DND-41 (cell line): ENCODE data around the gene CALHM5.

Source experiments
- ATAC-seq: fragments of 200-7000 bp; cut with Tn5 transposase; 3 replicates; pipeline ENCODE4 v1.9.1; 2021; ENCODE audit warnings: low read depth; ENCODE audit not compliant: insufficient read depth
- DNase-seq: peaks from one replicate; pipeline ENCODE4 v3.0.0-alpha.2; 2020
- H2AFZ ChIP-seq: 2 replicates; pipeline ENCODE4 v1.6.0; 2012; ENCODE audit warnings: low read depth, low read length
- H3K27ac ChIP-seq: 2 replicates; pipeline ENCODE4 v1.5.1; 2012; ENCODE audit warnings: low read length, inconsistent platforms
- H3K27me3 ChIP-seq: fragments of 200-600 bp; sonication (generic); 2 replicates; pipeline ENCODE4 v1.6.0; 2012; ENCODE audit warnings: low read length, mild to moderate bottlenecking, inconsistent platforms; ENCODE audit not compliant: insufficient read depth, poor library complexity
- H3K36me3 ChIP-seq: 2 replicates; pipeline ENCODE4 v1.5.1; 2012; ENCODE audit warnings: low read length, inconsistent platforms; ENCODE audit not compliant: insufficient read depth
- H3K4me1 ChIP-seq: 2 replicates; pipeline ENCODE4 v1.5.1; 2012; ENCODE audit warnings: mild to moderate bottlenecking, low read length; ENCODE audit not compliant: insufficient read depth
- H3K4me2 ChIP-seq: 2 replicates; pipeline ENCODE4 v1.6.0; 2012; ENCODE audit warnings: mild to moderate bottlenecking, moderate library complexity, low read length, inconsistent platforms; ENCODE audit not compliant: insufficient read depth
- H3K4me3 ChIP-seq, 2 experiments: fragments of 200-600 bp in 1 of 2; shearing (Covaris generic) in 1 of 2; 2 replicates each; pipeline ENCODE4 v1.5.1; 2012 to 2016; ENCODE audit warnings: inconsistent platforms in 2 of 2, low read length in 2 of 2, mild to moderate bottlenecking in 2 of 2, low read depth in 1 of 2, moderate library complexity in 1 of 2
- H3K79me2 ChIP-seq: 2 replicates; pipeline ENCODE4 v1.6.0; 2012; ENCODE audit warnings: low read length, inconsistent platforms; ENCODE audit not compliant: insufficient read depth
- H3K9ac ChIP-seq: 2 replicates; pipeline ENCODE4 v1.6.0; 2012; ENCODE audit warnings: low read depth, mild to moderate bottlenecking, inconsistent platforms, low read length, moderate library complexity
- H3K9me3 ChIP-seq: 2 replicates; pipeline ENCODE4 v1.5.1; 2012; ENCODE audit warnings: low read length, moderate library complexity, mild to moderate bottlenecking, inconsistent platforms; ENCODE audit not compliant: insufficient read depth, severe bottlenecking
- H4K20me1 ChIP-seq: 2 replicates; pipeline ENCODE4 v1.6.0; 2012; ENCODE audit warnings: low read length; ENCODE audit not compliant: insufficient read depth
- CTCF ChIP-seq: IDR thresholded peaks from 2 replicates; pipeline ENCODE4 v1.5.1; 2012; ENCODE audit warnings: borderline replicate concordance, low read length, moderate library complexity, mild to moderate bottlenecking; ENCODE audit not compliant: poor library complexity, severe bottlenecking; ENCODE audit errors: extremely low read depth
- EZH2 ChIP-seq: IDR thresholded peaks from 3 replicates; pipeline ENCODE4 v1.6.1; 2012; ENCODE audit warnings: borderline replicate concordance, low read depth, mild to moderate bottlenecking, moderate library complexity, low read length, inconsistent platforms; ENCODE audit not compliant: severe bottlenecking

Gene CALHM5

GRCh38 chr6:116570856-116571682, 59.6 kb downstream of the CALHM5 start, which contains the start of gene RWDD1:
Gene RWDD1, plus strand, starts transcription at chr6:116571504. Its CDS starts 79 bp downstream, at chr6:116571583.
- H3K4me3 ChIP-seq: peak within 1 kb of the TSS; percentile 81 to 95
- TF ChIP-seq EZH2 (no peak), CTCF (no peak)
- peaks cover 59% of the 10 kb centered on the region for H3K79me2 ChIP-seq
- peak within 1 kb of the TSS; percentile 71 for H3K4me2 ChIP-seq
- peak within 1 kb of the TSS; percentile 84 for H3K27ac ChIP-seq
- peak within 1 kb of the TSS; percentile 99 for H2AFZ ChIP-seq
- no peaks in the 10 kb centered on the region for H3K27me3 ChIP-seq
- peak; percentile 95 for ATAC-seq
- peaks cover 16% of the 10 kb centered on the region; the same call in 1 of the 2 replicates for H4K20me1 ChIP-seq
- peak; percentile 99 for DNase-seq
- H3K4me1 ChIP-seq: peaks cover 37% of the 10 kb centered on the region
- no peaks in the 10 kb centered on the region for H3K9me3 ChIP-seq
- H3K36me3 ChIP-seq: peaks cover 19% of the 10 kb centered on the region; the same call in 1 of the 2 replicates
- peak within 1 kb of the TSS; percentile 83 for H3K9ac ChIP-seq

GRCh38 chr6:116571683-116572000, 60.2 kb downstream of the CALHM5 start:
- TF ChIP-seq EZH2 (no peak), CTCF (no peak)
- H2AFZ ChIP-seq: peak overlapping the region; percentile 99
- DNase-seq: no peak
- H4K20me1 ChIP-seq: peaks cover 22% of the 10 kb centered on the region; the same call in 1 of the 2 replicates
- no peak for ATAC-seq
- no peaks in the 10 kb centered on the region for H3K9me3 ChIP-seq
- peak overlapping the region; percentile 83 for H3K9ac ChIP-seq
- H3K4me3 ChIP-seq: peak overlapping the region; percentile 70 to 95
- peak overlapping the region; percentile 71 for H3K4me2 ChIP-seq
- peaks cover 25% of the 10 kb centered on the region; the same call in 1 of the 2 replicates for H3K36me3 ChIP-seq
- no peaks in the 10 kb centered on the region for H3K27me3 ChIP-seq
- H3K4me1 ChIP-seq: peaks cover 37% of the 10 kb centered on the region
- H3K79me2 ChIP-seq: peaks cover 65% of the 10 kb centered on the region
- peak overlapping the region; percentile 84 for H3K27ac ChIP-seq

- Histone ChIP-seq H4K20me1 (peaks cover 23% of the 10 kb centered on the region; the same call in 1 of the 2 replicates), H3K27me3 (no peaks in the 10 kb centered on the region), H3K36me3 (peaks cover 30% of the 10 kb centered on the region; the same call in 1 of the 2 replicates), H3K4me1 (peaks cover 37% of the 10 kb centered on the region), H3K79me2 (peaks cover 70% of the 10 kb centered on the region), H3K27ac (peak overlapping the region; percentile 84), H3K9ac (peak overlapping the region; percentile 83), H3K9me3 (no peaks in the 10 kb centered on the region), H3K4me3 (peak overlapping the region; percentile 70 to 95), H3K4me2 (peak overlapping the region; percentile 71), H2AFZ (peak overlapping the region; percentile 99; the same call in 1 of the 2 replicates)
- DNase-seq: peak; percentile 18
- no peak for ATAC-seq
- TF ChIP-seq EZH2 (no peak), CTCF (no peak)
Measured at GRCh38 chr6:116572162-116572561, 60.7 kb downstream of the CALHM5 start.
